OCI-LY7 (cell line): ENCODE measurements around the gene DDX19B. TPM values are rescaled to one million over a fixed set of nuclear protein-coding genes. Genes with fewer than 3 reads are reported as not detected.

Experiments used
- BruUV-seq: library from RNA; stranded (reverse); fragments of 400-500 nt; replicated peaks from 2 replicates; lab custom pipeline; 2021; lab: Mats Ljungman, UMichigan
- CTCF ChIA-PET: fragments of 300-600 bp; sonication (Branson Sonifier 250); formaldehyde crosslinking; loops from one replicate; lab custom pipeline; 2022; ENCODE audit warnings: antibody characterized with exemption; ENCODE audit not compliant: unreplicated experiment; lab: Charles Lee
- POLR2A ChIA-PET: fragments of 300-600 bp; sonication (Branson Sonifier 250); formaldehyde crosslinking; loops from one replicate; lab custom pipeline; 2022; ENCODE audit warnings: antibody characterized with exemption; lab: Charles Lee
- DNase-seq: peaks from one replicate; pipeline ENCODE4 v3.0.0-alpha.2; 2015; ENCODE audit warnings: low spot score
- H2AFZ ChIP-seq: fragments of 200-600 bp; sonication (generic), shearing (Covaris generic); 2 replicates; pipeline ENCODE4 v1.6.1; 2014; ENCODE audit warnings: mild to moderate bottlenecking, antibody characterized with exemption, low read length, moderate library complexity
- H3K27ac ChIP-seq: fragments of 200-600 bp; sonication (generic); 2 replicates; pipeline ENCODE4 v1.5.1; 2014; ENCODE audit warnings: mixed run types, low read depth, mild to moderate bottlenecking, moderate library complexity, low read length, inconsistent platforms; ENCODE audit not compliant: poor library complexity, severe bottlenecking
- H3K36me3 ChIP-seq: fragments of 200-600 bp; sonication (generic); 2 replicates; pipeline ENCODE4 v1.6.1; 2014; ENCODE audit warnings: mild to moderate bottlenecking, antibody characterized with exemption, low read length, moderate library complexity, mixed read lengths; ENCODE audit not compliant: insufficient read depth
- H3K4me1 ChIP-seq: fragments of 200-600 bp; sonication (generic); 2 replicates; pipeline ENCODE4 v1.5.1; 2014; ENCODE audit warnings: mild to moderate bottlenecking, low read length; ENCODE audit not compliant: insufficient read depth, poor library complexity, severe bottlenecking
- H3K4me2 ChIP-seq: fragments of 200-600 bp; sonication (generic); 2 replicates; pipeline ENCODE4 v1.6.1; 2014; ENCODE audit warnings: mild to moderate bottlenecking, low read length
- H3K4me3 ChIP-seq: fragments of 200-600 bp; sonication (generic); 2 replicates; pipeline ENCODE4 v1.5.1; 2014; ENCODE audit warnings: mild to moderate bottlenecking, low read depth, low read length; ENCODE audit not compliant: poor library complexity, severe bottlenecking
- H3K79me2 ChIP-seq: fragments of 200-600 bp; sonication (generic); 2 replicates; pipeline ENCODE4 v1.6.1; 2016; ENCODE audit warnings: low read depth, mild to moderate bottlenecking, low read length, moderate library complexity, mixed read lengths; ENCODE audit not compliant: insufficient read depth
- H3K9me2 ChIP-seq: fragments of 200-600 bp; sonication (generic); 2 replicates; pipeline ENCODE4 v1.6.1; 2016; ENCODE audit warnings: mild to moderate bottlenecking, low read length, mixed read lengths; ENCODE audit not compliant: insufficient read depth
- H3K9me3 ChIP-seq: fragments of 200-600 bp; sonication (generic); 2 replicates; pipeline ENCODE4 v1.6.1; 2014; ENCODE audit warnings: mild to moderate bottlenecking, mixed run types, low read length, mixed read lengths
- H4K20me1 ChIP-seq: fragments of 200-600 bp; sonication (generic); 2 replicates; pipeline ENCODE4 v1.6.1; 2014; ENCODE audit warnings: mild to moderate bottlenecking, antibody characterized with exemption, low read length, moderate library complexity, mixed read lengths; ENCODE audit not compliant: insufficient read depth
- CTCF ChIP-seq: fragments of 200-600 bp; sonication (generic); conservative IDR thresholded peaks from 2 replicates; pipeline ENCODE4 v1.5.1; 2014; ENCODE audit warnings: mild to moderate bottlenecking, antibody characterized with exemption, low read length, moderate library complexity, mixed read lengths
- EZH2phosphoT487 ChIP-seq: fragments of 200-600 bp; sonication (generic); IDR thresholded peaks from 2 replicates; pipeline ENCODE4 v1.6.1; 2018; ENCODE audit warnings: low read depth, borderline replicate concordance, mild to moderate bottlenecking, mixed run types, antibody characterized with exemption, low read length, moderate library complexity, mixed read lengths
- intact Hi-C: fragments of 100-400 bp; cut with micrococcal nuclease; formaldehyde crosslinking; loops from one replicate; pipeline ENCODE4 v1.10.0; 2022; ENCODE audit not compliant: unreplicated experiment
- total RNA-seq, 2 experiments: library from RNA; depleted of rRNA in 1 of 2; stranded (reverse); fragments of >200 nt in 1 of 2; shearing (Covaris generic) in 1 of 2; gene quantifications; 2 replicates each; pipeline ENCODE4 v1.2.3, GENCODE V29; 2014 to 2022

Gene DDX19B
- total RNA-seq, 2 experiments from 2014 or later: 18.7 to 22.8 TPM

- ChIA-PET POLR2A (interaction anchor here (0.5 kb wide), 1 partner anchor 188 kb away, joined by 6 read pairs; no protein-coding TSS in a partner anchor), CTCF (no interaction called here)
- H3K4me2 ChIP-seq: no peak overlapping the region
Measured at GRCh38 chr16:70348991-70349390, 50.0 kb downstream of the DDX19B start.

GRCh38 chr16:70349783-70350182 lies 50.8 kb downstream of the DDX19B start:
- TF ChIP-seq CTCF: no peak
- TF ChIP-seq EZH2phosphoT487: no peak
- no peak for DNase-seq
- ChIA-PET CTCF (no interaction called here), POLR2A (no interaction called here)
- no peak overlapping the region for H2AFZ ChIP-seq
- peaks cover 45% of the 10 kb centered on the region for H3K79me2 ChIP-seq
- no peak overlapping the region for H3K4me3 ChIP-seq
- no peak overlapping the region for H3K27ac ChIP-seq
- no peaks in the 10 kb centered on the region for H3K9me3 ChIP-seq
- peaks cover 53% of the 10 kb centered on the region for H3K36me3 ChIP-seq
- H3K9me2 ChIP-seq: no peaks in the 10 kb centered on the region
- peaks cover 17% of the 10 kb centered on the region for H3K4me1 ChIP-seq
- BruUV-seq: no TSS peak
- intact Hi-C loops: no loop called here
- H3K4me2 ChIP-seq: no peak overlapping the region
- H4K20me1 ChIP-seq: no peaks in the 10 kb centered on the region

More at GRCh38 chr16:70348991-70349390, 50.0 kb downstream of the DDX19B start:
- no peak overlapping the region for H3K4me3 ChIP-seq
- DNase-seq: no peak
- no peaks in the 10 kb centered on the region for H4K20me1 ChIP-seq
- no peak overlapping the region for H2AFZ ChIP-seq
- no peak overlapping the region for H3K27ac ChIP-seq
- H3K9me3 ChIP-seq: no peaks in the 10 kb centered on the region
- TF ChIP-seq EZH2phosphoT487 (no peak), CTCF (no peak)
- peaks cover 17% of the 10 kb centered on the region for H3K4me1 ChIP-seq
- BruUV-seq: no TSS peak
- H3K36me3 ChIP-seq: peaks cover 47% of the 10 kb centered on the region
- intact Hi-C loops: no loop called here
- H3K79me2 ChIP-seq: peaks cover 41% of the 10 kb centered on the region
- no peaks in the 10 kb centered on the region for H3K9me2 ChIP-seq

- Histone ChIP-seq H3K36me3 (peaks cover 93% of the 10 kb centered on the region), H3K4me3 (no peak overlapping the region), H4K20me1 (no peaks in the 10 kb centered on the region), H3K9me2 (no peaks in the 10 kb centered on the region), H3K27ac (no peak overlapping the region), H3K4me2 (no peak overlapping the region), H2AFZ (no peak overlapping the region), H3K4me1 (no peaks in the 10 kb centered on the region), H3K9me3 (no peaks in the 10 kb centered on the region), H3K79me2 (peaks cover 3% of the 10 kb centered on the region; the same call in 1 of the 2 replicates)
- CTCF ChIA-PET: no interaction called here
- intact Hi-C loops: no loop called here
- no peak for DNase-seq
- POLR2A ChIA-PET: interaction anchor here (0.6 to 0.8 kb wide), 2 partner anchors 12 to 15 kb away, joined by 4 to 7 read pairs; no protein-coding TSS in a partner anchor
- TF ChIP-seq CTCF: no peak
- TF ChIP-seq EZH2phosphoT487: no peak
- no TSS peak for BruUV-seq
Measured at GRCh38 chr16:70359552-70359951, 60.6 kb downstream of the DDX19B start.
